Measurements from ENCODE around the gene ANKRD39. TPM values are rescaled to one million over a fixed set of nuclear protein-coding genes. Genes with fewer than 3 reads are reported as not detected.

The ANKRD39 gene
- total RNA-seq, 1 experiment from 2014 or later = 19.3 TPM

DNA sequence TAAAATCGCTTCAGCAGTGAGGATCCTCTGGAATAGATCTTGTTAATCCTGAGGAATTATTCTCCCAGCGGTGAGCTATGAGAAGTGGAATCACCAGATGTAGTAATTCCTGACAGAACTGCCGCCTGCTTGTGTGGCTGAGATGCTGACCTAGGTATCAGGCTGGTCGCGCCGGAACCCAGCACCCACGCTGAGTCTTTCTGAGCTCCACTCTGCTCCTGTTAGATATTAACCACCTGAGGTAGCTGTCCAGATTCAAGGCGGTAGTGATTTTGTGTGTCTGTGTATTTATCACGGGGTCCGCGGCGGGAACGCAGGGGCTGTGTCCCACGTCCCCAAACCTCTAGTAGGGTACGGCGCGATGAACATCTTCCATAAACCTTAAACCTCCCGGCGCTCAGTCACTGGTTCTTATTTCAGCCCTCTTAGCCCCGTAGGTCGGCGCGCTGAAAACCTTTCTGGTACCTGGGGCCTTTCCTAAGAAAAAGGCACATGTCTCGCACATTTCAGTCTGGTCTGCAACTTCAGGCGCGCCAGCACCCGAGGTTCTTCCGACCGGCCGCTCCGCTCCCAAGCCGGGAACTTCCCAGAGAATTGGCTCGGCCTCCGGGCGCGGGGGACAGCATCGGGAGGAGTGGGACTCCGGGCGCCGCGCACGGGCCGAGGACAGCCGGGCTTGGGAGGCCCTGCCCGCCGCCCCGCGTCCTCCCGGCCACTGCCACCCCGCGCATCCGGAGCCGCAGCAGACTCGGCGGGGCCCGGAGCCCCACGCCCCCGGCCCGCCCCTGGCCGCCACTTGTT is 42.3 kb downstream of the ANKRD39 start:
- ChIA-PET POLR2A (interaction anchor here (0.5 kb wide), 3 partner anchors 43 to 55 kb away, joined by 3 to 10 read pairs (median 7); no protein-coding TSS in a partner anchor), CTCF (interaction anchor here (1.0 to 1.8 kb wide), 5 partner anchors 42 to 54 kb away, joined by 4 to 11 read pairs (median 5); partner anchors contain the start of genes ANKRD39 and CNNM4)
- no peaks in the 10 kb centered on the region for H3K9me3 Mint-ChIP-seq (ENCODE audit: unreplicated experiment)
- peaks cover 54% of the 10 kb centered on the region for H3K36me3 Mint-ChIP-seq (ENCODE audit: insufficient read depth, unreplicated experiment)
- H3K27me3 Mint-ChIP-seq (ENCODE audit: insufficient read depth, unreplicated experiment) = no peaks in the 10 kb centered on the region
- intact Hi-C loops (cut with micrococcal nuclease; ENCODE audit: unreplicated experiment) = loop anchor here (2.0 to 5.0 kb wide), 3 partner anchors 53 to 178 kb away; partner anchors contain the start of gene KANSL3
- TF ChIP-seq CTCF (IDR thresholded peaks at IDR 0.05; ENCODE audit: insufficient read depth in 1 of 2, low read depth in 1 of 2, low read length in 1 of 2, severe bottlenecking in 1 of 2, unreplicated experiment in 1 of 2) = no peak
- peak in 1 of 2 experiments; percentile 55 for DNase-seq
- Histone ChIP-seq H3K36me3 (ENCODE audit: control insufficient read depth, insufficient read depth, low read length) (peaks cover 3% of the 10 kb centered on the region), H3K4me3 (ENCODE audit: low read depth, low read length) (peak overlapping the region; percentile 96), H3K27me3 (replicated peaks; ENCODE audit: control insufficient read depth, insufficient read depth, low read length) (no peaks in the 10 kb centered on the region), H3K9me3 (no peaks in the 10 kb centered on the region), H3K4me1 (peaks cover 24% of the 10 kb centered on the region)
- H3K4me3 Mint-ChIP-seq (ENCODE audit: unreplicated experiment) = peak overlapping the region; percentile 84
- peak overlapping the region; percentile 42 for H3K27ac Mint-ChIP-seq (ENCODE audit: unreplicated experiment)
- peaks cover 34% of the 10 kb centered on the region for H3K4me1 Mint-ChIP-seq (ENCODE audit: low read depth, unreplicated experiment)
- BruUV-seq (replicated peaks) = TSS peak; percentile 86

DNA sequence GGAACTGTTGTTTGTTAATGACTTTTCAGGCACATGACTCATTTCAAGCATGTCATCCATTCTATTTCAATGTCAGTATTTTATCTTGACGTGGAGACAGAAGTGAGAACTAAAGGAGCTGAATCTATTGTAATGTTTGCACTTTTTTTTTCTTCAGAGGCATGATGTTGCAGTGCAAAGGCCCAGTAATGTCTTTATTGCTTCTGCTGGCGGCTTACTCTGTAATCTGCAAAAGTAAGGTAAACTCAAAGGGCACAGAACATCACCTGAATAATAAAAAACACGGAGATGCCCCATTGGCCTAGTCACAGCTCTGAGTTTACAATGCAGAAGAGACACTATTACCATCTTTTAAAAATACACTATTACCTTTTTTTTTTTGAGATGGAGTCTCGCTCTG is 44.2 kb downstream of the ANKRD39 start:
- Mint-ChIP-seq H3K27me3 (ENCODE audit: insufficient read depth, unreplicated experiment) (no peaks in the 10 kb centered on the region), H3K36me3 (ENCODE audit: insufficient read depth, unreplicated experiment) (peaks cover 41% of the 10 kb centered on the region), H3K4me3 (ENCODE audit: unreplicated experiment) (no peak overlapping the region), H3K9me3 (ENCODE audit: unreplicated experiment) (no peaks in the 10 kb centered on the region), H3K4me1 (ENCODE audit: low read depth, unreplicated experiment) (peaks cover 16% of the 10 kb centered on the region), H3K27ac (ENCODE audit: unreplicated experiment) (no peak overlapping the region)
- peaks cover 8% of the 10 kb centered on the region for H3K4me1 ChIP-seq
- DNase-seq = no peak
- ChIA-PET POLR2A (no interaction called here), CTCF (interaction anchor here (0.8 to 1.2 kb wide), 2 partner anchors 53 to 209 kb away, joined by 3 to 10 read pairs; partner anchors contain the start of gene CNNM4)
- no peaks in the 10 kb centered on the region for H3K9me3 ChIP-seq
- H3K4me3 ChIP-seq (ENCODE audit: low read depth, low read length) = no peak overlapping the region
- peaks cover 3% of the 10 kb centered on the region for H3K36me3 ChIP-seq (ENCODE audit: control insufficient read depth, insufficient read depth, low read length)
- H3K27me3 ChIP-seq (replicated peaks; ENCODE audit: control insufficient read depth, insufficient read depth, low read length) = no peaks in the 10 kb centered on the region
- BruUV-seq (replicated peaks) = no TSS peak
- intact Hi-C loops (cut with micrococcal nuclease; ENCODE audit: unreplicated experiment) = no loop called here
- TF ChIP-seq CTCF (IDR thresholded peaks at IDR 0.05; ENCODE audit: insufficient read depth in 1 of 2, low read depth in 1 of 2, low read length in 1 of 2, severe bottlenecking in 1 of 2, unreplicated experiment in 1 of 2) = no peak

GRCh38 chr2:96811917-96812316 is 45.9 kb downstream of the ANKRD39 start:
- Histone ChIP-seq H3K27me3 (replicated peaks; ENCODE audit: control insufficient read depth, insufficient read depth, low read length) (no peaks in the 10 kb centered on the region), H3K4me1 (peaks cover 4% of the 10 kb centered on the region; the same call in 1 of the 2 replicates), H3K4me3 (ENCODE audit: low read depth, low read length) (no peak overlapping the region), H3K36me3 (ENCODE audit: control insufficient read depth, insufficient read depth, low read length) (peaks cover 6% of the 10 kb centered on the region), H3K9me3 (no peaks in the 10 kb centered on the region)
- no peaks in the 10 kb centered on the region for H3K9me3 Mint-ChIP-seq (ENCODE audit: unreplicated experiment)
- no peaks in the 10 kb centered on the region for H3K27me3 Mint-ChIP-seq (ENCODE audit: insufficient read depth, unreplicated experiment)
- intact Hi-C loops (cut with micrococcal nuclease; ENCODE audit: unreplicated experiment) = no loop called here
- peaks cover 25% of the 10 kb centered on the region for H3K36me3 Mint-ChIP-seq (ENCODE audit: insufficient read depth, unreplicated experiment)
- CTCF ChIA-PET = no interaction called here
- H3K4me1 Mint-ChIP-seq (ENCODE audit: low read depth, unreplicated experiment) = peaks cover 8% of the 10 kb centered on the region
- POLR2A ChIA-PET = no interaction called here
- no peak for TF ChIP-seq CTCF (IDR thresholded peaks at IDR 0.05; ENCODE audit: insufficient read depth in 1 of 2, low read depth in 1 of 2, low read length in 1 of 2, severe bottlenecking in 1 of 2, unreplicated experiment in 1 of 2)
- no peak overlapping the region for H3K4me3 Mint-ChIP-seq (ENCODE audit: unreplicated experiment)
- no TSS peak for BruUV-seq (replicated peaks)
- DNase-seq = no peak
- H3K27ac Mint-ChIP-seq (ENCODE audit: unreplicated experiment) = no peak overlapping the region
